HG02678 (cell line): ENCODE results near the gene HES2.
"Not testable (repeated sequence)": the region's sequence is repeated elsewhere in the genome, so short reads cannot be mapped to it uniquely, and the experiment has no call there.

Experiments used
- ATAC-seq: cut with Tn5 transposase; IDR thresholded peaks from one replicate; pipeline ENCODE4 v1.9.1; 2021; ENCODE audit warnings: mild to moderate bottlenecking, moderate library complexity; ENCODE audit not compliant: unreplicated experiment

HES2 gene

DNA sequence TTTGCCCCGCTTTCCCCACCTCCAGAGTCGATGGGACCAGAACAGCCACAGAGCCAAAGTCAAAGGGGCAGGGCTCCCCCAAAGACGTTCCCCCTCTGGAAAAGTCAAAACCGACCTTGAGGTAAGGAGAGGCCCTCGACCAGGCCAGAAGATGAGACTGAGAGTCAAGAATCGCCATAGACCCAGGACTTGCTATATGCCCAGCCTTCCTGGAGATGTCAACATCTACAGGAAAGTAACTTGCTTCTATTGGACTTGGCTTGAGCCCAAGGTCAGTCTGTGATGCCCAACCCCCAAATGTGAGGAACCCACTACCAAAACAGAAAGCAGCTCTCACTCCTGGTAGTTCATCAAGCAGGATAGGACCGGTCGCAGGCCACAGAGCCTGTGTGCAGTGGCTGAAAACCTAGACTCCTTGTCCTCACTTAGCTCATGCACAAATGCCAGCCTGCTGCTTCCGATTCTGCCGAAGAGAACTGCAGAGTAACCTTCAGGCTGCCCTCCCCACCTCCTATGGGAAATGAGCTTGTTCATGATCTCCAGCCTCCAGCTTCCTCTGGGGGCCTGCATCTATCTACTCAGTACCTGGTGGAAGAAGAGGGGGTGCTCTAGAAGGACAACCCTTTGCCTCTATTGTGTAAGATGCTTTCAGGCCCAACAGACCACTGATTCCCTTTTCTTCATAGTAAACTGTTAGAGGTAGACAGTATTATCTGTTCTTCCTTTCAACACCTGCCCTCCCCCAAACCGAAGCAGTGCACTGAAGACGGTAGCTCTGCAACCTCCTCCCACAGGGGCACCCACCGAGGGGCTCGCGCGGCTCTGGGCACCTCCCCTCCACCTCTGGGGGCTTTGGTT is 27.5 kb downstream of the HES2 start:
- no peak for ATAC-seq

DNA sequence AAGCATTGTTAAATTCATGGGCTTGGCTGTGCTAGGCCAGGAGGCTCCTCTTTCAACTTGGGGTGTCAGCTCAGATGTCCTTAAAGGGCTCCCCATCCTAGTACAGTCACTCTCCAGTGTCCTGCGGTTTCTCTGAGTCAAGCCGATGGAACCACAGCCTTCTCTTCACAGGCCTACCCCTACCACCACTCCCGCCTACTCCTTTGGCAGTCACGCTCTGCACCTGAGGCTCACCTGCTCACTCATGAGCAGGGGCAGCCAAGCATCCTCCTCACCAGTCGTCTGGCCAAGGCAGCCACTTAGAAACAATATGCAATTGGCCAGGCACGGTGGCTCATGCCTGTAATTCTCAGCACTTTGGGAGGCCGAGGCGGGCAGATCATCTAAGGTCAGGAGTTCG is 29.7 kb downstream of the HES2 start:
- no peak for ATAC-seq

DNA sequence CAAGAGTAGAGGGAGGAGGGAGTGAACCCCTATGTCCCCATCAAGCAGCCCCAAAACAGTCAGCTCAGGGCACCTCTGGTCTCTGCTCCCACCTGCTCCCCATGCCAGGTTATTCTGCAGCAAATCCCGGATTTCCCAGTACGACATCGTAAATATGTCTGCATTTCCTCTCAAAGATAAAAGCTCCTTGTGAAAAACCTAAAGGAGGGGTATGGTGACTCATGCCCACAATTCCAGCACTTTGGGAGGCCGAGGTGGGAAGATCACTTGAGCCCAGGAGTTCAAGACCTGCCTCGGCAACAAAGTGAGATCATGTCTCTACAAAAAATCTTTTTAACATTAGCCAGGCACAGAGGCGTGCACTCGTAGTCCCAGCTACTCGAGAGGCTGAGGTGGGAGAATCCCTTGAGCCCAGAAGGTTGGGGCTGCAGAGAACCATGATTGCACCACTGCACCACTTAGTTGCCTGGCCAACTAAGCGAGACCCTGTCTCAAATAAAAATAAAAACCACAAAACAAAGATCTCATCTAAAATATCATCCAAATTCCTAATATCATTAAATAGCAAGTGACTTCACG is 33.3 kb downstream of the HES2 start:
- no peak for ATAC-seq

DNA sequence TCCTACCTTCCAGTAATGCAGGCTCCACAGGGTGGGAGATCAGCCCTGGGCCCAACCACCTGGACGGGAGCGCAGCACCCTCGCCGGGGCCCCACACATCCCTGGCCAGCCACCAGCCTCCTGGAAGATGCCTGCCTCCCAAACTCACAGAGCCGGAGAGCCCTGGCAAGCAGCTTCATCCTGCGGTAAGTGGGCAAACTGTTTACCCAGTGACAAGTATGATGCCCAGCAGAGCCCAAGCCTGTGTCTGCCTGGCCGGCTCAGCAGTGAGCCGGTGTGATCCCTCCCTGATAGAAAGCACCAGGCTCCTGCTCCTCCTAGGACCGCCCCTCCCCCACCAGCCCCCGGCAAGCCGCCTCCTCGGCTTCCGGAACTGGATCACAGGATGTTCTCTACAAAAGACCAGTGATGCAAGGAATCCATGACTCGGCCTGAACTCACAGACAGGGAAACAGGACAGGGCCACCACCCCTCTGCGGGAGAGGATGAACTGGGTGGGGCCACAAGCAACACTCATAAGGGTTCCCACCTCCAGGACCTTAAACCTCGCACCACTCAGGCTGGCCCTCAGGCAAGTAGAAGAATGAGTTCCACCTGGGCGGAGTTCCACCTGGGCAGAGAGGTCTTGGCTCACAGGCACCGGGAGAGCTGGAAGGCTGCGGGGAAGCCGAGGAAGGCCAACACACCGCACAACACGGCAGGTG is 34.1 kb downstream of the HES2 start:
- ATAC-seq: no peak

DNA sequence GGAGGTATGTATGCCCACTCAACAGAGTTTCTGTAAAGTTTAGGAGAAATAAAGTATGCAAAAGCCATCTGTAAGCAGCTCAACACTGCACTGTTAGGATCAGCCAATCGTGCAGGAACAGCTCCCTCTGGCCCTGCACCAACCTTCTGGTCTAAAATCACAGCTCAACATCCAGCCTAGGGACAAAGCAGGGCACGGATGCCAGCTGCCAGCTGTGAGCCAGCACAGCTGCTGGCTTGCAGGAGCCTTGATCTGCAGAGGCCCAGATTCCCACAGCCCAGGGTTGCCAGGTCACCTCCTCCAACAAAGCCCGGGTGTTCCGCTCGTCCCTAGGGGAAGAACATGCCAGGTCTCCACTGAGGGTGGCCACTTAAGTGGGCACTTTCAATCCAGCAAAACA is 34.8 kb downstream of the HES2 start:
- ATAC-seq: no peak

DNA sequence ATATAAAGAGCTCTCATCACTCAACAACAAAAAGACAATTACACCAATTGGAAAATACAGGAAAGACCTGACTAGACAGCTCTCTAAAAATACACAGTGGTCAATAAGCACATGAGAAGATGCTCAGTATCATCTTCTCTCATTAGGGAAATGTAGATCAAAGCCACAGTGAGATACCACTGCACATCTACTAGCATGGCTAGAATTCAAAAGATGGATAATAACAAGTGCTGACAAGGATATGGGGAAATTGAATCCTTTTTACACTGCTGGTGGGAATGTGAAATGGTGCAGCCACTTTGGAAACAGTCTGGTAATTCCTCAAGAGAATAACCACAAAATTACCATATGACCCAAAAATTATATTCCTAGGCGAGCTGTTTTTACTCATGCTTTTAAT is 35.6 kb downstream of the HES2 start:
- ATAC-seq: no peak

DNA sequence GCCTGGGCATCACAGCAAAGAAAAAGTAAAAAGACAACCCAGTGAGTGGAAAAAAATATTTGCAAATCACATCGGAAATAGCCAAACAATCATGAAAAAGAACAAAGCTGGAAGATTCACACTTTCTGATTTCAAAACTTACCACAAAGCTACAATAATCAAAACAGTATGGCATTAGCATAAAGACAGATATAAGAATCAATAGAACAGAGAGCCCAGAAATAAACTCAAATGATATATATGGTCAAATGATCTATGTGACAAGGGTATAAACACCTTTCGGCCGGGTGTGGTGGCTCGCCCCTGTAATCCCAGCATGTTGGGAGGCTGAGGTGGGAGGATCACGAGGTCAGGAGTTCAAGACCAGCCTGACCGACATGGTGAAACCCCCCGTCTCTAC is 39.7 kb downstream of the HES2 start:
- no peak for ATAC-seq

DNA sequence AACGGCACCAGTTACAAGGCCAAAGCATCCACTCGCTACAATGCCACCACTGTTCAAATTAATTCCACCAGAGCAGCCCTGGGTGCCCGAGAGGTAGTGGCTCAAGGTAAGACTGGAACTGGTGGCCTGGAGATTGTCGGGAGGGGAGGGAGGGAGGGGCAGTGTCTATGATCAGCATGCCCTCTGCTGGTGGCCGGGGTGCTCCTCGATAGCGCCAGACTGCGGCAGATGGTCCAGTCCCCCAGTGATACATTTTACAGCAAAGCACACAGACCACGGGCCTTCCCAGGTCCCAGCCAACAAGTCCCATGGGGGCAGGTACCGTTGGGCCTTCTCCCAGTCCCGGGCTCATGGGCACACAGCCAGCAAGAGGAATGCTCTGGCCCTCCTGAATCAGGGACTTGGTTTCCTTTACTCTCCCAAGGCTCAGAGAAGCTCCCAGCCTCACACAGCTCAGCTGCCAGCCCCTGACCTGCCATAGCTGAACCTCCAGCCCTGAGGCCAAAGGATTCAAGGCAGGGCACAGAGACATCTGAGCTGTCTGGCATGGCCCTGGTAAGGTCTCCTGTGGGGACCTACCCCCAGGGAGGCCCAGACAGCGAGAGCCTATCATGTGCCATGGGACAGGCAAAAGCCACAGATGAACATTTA is 41.5 kb downstream of the HES2 start:
- ATAC-seq: no peak

DNA sequence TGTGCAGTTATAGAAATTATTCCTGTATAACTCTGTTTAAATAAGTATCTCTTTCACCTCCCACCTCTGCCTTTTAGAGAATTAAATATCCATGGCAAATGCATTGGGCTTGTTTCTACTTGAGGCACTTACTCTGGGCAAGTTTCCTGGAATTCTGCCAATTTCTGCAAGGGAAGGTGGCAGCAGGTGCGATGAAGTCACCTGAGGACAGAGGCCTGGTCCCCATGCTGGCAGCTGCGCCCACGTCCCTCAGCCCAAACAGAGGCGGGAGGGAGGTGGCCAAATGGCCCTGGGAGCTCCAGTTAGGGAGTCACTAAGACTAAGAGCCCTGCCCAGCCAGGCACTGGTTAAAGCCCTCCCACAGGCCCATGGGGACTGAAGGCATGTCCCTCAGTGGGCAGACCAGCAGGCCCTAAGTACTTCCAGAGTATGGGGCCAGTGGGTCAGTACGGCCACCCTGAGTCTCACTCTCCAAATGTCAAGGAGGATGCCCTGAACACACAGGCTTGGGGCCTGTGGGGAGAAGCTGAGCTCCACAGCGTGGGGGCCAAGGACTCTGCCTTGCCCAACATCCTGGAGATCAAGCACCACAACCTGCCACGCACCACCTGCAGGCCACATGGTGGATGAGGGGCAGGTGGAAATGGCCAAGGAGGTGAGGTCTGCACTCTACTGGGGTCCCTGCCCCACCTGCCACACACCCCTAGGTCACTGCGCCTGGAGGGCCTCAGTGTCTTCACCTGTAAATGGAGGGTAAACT is 45.6 kb downstream of the HES2 start:
- ATAC-seq: no peak

DNA sequence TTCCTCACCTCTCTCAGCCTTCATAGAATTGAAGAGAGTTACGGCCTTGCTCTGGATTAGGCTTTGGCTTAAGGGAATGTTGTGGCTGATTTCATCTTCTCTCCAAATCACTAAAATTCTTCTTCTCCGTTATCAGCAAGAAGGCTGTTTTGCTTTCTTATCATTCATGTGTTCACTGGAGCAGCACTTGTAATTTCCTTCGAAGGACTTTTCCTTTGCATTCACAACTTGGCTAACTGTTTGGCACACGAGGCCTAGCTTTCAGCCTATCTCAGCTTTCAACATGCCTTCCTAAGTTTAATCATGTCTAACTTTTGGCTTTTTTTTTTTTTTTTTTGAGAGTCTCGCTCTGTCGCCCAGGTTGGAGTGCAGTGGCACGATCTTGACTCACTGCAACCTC is 47.5 kb downstream of the HES2 start:
- not testable (repeated sequence) for ATAC-seq

DNA sequence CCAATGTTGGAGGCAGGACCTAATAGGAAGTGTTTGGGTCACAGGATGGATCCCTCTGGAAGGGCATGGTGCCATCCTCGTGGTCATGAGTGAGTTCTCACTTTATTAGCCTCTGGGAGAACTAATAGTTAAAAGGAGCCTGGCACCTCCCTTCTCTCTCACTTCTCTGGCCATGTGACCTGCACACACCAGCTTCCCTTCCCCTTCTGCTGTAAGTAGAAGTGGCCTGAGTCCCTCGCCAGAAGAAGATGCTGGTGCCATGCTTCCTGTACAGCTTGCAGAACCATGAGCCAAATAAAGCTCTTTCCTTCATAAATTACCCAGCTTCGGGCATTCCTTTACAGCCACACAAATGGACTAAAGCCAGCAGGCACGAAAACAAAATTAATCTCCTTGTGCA is 49.7 kb downstream of the HES2 start:
- ATAC-seq: no peak

DNA sequence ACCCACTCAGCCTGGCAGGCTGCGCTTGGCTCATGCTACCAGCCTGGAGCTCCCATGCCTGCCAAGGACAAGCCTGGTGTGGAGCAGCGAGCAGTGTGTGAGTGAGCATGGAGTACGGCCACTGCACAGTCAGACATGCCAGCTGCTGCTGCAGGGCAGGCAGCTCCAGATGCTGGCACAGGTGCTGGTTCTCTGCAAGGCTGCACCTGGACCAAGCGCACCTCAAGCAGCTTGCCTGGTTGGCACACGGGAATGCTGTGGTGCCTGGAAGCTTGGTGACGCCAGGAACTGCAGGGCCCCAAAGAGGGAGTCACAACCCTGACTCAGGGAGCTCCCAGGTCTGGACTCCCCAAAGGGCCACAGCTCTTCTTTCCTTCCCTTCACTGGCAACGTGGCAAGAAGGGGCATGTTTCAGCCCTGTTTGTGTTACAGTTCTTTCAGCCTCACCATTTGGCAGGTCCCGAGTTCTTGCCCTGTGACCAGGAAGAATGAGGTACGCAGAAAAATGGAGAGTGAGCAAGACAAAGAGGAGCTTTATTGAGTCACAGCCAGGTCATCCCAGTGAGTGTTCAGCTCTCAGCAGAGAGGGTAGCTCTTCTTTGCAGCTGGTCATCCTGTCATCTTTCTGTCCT is 52.2 kb downstream of the HES2 start:
- ATAC-seq: no peak

DNA sequence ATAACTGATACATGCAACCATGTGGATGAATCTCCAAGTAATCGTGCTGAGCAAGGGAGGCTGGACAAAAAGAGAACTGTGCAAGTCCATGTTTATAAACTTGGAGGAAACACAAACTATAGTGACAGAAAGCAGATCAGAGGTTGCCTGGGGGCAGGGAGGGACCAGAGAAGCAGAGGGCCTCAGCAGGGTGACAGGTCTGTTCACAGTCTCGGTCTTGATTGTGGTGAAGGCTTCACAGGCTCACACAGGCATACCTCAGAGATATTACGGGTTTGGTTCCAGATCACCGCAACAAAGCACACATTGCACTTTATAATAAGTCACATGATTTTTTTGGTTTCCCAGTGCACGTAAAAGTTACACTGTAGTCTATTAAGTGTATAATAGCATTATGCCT is 54.7 kb downstream of the HES2 start:
- no peak for ATAC-seq

DNA sequence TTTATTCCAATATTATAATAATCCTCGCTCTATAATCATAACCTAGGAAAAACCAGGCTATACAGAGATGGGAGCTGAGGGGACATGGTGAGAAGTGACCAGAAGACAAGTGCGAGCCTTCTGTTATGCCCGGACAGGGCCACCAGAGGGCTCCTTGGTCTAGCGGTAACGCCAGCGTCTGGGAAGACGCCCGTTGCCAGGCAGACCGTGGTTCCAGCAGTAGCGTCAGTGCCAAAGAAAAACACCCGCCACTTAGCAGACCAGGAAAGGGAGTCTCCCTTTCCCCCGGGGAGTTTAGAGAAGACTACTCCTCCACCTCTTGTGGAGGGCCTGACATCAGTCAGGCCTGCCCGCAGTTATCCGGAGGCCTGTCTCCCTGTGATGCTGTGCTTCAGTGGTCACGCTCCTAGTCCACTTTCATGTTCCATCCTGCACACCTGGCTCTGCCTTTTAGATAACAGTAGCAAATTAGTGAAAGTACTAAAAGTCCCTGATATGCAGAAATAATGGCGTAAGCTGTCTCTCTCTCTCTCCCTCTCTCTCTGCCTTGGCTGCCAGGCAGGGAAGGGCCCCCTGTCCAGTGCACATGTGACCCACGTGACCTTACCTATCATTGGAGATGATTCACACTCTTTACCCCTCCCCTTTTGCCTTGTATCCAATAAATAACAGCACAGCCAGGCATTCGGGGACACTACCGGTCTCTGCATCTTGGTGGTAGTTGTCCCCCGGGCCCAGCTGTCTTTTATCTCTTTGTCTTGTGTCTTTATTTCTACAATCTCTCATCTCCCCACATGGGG is 56.4 kb downstream of the HES2 start:
- ATAC-seq: not testable (repeated sequence)
